Measurements from ENCODE around the gene EPB41L3. TPM values are rescaled to one million over a fixed set of nuclear protein-coding genes. Genes with fewer than 3 reads are reported as not detected.

EPB41L3 gene
- total RNA-seq (100 to 1,000 TPM in 1 of 2 donors, 10 to 100 TPM in 1; 53.0 to 116 TPM), polyA plus RNA-seq (10 to 100 TPM in 1 of 2 donors, 1 to 10 TPM in 1; 6.5 to 34.4 TPM)
- long read RNA-seq, donor 1, partial matches to known transcripts: 8 of 20 reads
- long read RNA-seq, donor 1, other reads (novel, unspliced or antisense): 12 of 20 reads
- long read RNA-seq, donor 2, transcript EPB41L3-204 (20 exons, 3,370 nt): major isoform, 15 of 50 reads
- long read RNA-seq, donor 2, partial matches to known transcripts: 11 of 50 reads
- long read RNA-seq, donor 2, other reads (novel, unspliced or antisense): 24 of 50 reads

DNA sequence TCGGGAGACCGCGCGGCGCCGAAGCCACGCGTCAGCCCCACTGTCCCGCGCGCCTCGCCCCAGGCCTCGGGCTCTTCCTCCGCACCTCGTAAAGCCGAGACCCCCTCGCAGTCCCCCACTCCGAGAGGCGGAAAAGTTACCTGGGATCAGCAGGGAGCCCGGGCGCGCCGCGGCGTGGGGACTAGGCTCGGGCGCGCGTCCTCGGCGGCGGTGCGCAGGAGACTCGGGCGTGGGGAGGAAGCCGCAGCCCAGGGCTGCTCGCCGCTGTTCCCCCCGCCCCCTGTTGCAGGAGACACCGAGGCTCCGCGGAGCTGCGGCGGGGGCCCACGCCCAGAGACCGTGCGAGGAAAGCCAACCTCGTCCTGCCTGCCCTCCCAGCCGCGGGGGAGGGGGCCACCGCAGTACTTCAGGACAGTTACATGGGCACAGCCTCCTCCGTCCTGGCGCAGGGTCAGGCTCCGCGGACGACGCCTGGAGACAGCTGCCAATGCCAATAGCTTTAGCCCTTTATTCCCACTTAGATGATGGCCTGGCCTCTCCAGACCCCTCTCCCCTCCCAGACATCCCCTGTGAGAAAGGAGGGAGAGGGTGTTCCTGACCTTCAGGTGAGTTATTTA is at the start of gene EPB41L3:
Gene EPB41L3, minus strand, starts transcription at position 225 of the 617 bp plus-strand sequence. CDS start 54,814 bp downstream, outside the sequence.
- Histone ChIP-seq H3K4me1 (ENCODE audit: control insufficient read depth in 1 of 2, insufficient read depth in 2 of 2, low read length in 2 of 2) (no peaks in the 10 kb centered on the region), H3K4me3 (ENCODE audit: low read length in 2 of 2) (peak within 1 kb of the TSS; percentile 2 to 52), H3K9me3 (ENCODE audit: control insufficient read depth, low read length) (no peaks in the 10 kb centered on the region), H3K36me3 (ENCODE audit: control insufficient read depth in 1 of 2, insufficient read depth in 2 of 2, low read length in 1 of 2) (no peaks in the 10 kb centered on the region), H3K27ac (ENCODE audit: low read depth in 1 of 2, low read length in 2 of 2) (no peak within 1 kb of the TSS), H3K27me3 (ENCODE audit: control insufficient read depth in 1 of 2, insufficient read depth in 2 of 2, low read length in 1 of 2) (no peaks in the 10 kb centered on the region)
- DNase-seq: peak; percentile 74 to 86
- intact Hi-C loops (cut with DNase I): no loop called here
- ATAC-seq (ENCODE audit: low FRiP score): peak; percentile 78
- WGBS, 2 donors: 0 to 2% methylated on average over 52 to 57 of the region's 57 CpGs

DNA sequence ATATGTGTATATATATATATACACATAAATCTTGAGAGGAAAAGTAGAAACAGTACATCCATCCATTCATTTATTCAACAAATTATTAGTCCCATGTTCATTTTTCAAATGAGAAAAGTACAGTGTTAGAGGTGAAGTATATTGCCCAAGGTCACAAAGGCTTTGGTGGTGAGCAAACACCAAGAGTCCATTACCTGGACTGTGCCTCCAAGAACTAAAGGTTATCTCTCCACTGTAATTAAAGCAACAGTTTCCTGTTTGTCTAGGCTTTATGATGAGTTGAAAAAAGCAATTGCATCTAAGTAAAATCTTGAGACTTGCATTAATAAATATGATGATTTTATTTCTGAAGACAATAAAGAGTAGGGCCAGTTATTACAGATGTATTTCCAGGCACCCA is 44.7 kb upstream of the EPB41L3 start:
- Histone ChIP-seq H3K27ac (ENCODE audit: low read depth in 1 of 2, low read length in 2 of 2) (no peak overlapping the region), H3K4me3 (ENCODE audit: low read length in 2 of 2) (no peak overlapping the region), H3K9me3 (ENCODE audit: control insufficient read depth, low read length) (no peaks in the 10 kb centered on the region), H3K36me3 (ENCODE audit: control insufficient read depth in 1 of 2, insufficient read depth in 2 of 2, low read length in 1 of 2) (no peaks in the 10 kb centered on the region), H3K27me3 (ENCODE audit: control insufficient read depth in 1 of 2, insufficient read depth in 2 of 2, low read length in 1 of 2) (no peaks in the 10 kb centered on the region), H3K4me1 (ENCODE audit: control insufficient read depth in 1 of 2, insufficient read depth in 2 of 2, low read length in 2 of 2) (no peaks in the 10 kb centered on the region)
- ATAC-seq (ENCODE audit: low FRiP score) (no peak), DNase-seq (no peak)
- intact Hi-C loops (cut with DNase I): no loop called here

DNA sequence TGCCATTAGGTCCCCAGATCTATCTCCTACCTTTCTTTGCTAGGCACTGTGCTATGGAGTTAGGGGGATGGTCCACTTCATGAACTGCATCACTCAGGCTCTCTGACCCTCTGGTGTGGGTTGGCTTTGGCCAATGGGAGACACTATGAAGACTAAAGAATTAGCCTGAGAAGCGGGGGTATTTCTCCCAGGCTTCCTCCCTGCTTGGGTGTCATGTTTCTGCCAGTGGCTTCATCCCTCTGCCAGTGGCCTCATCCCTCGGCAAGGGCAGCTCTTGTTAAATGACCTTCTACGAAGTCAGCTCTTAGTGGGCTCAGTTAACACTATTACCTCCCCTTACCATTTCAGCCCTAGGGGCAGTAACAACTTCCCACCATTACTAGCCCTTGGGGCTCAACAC is 41.9 kb upstream of the EPB41L3 start:
- Histone ChIP-seq H3K4me3 (ENCODE audit: low read length in 2 of 2) (no peak overlapping the region), H3K36me3 (ENCODE audit: control insufficient read depth in 1 of 2, insufficient read depth in 2 of 2, low read length in 1 of 2) (no peaks in the 10 kb centered on the region), H3K27ac (ENCODE audit: low read depth in 1 of 2, low read length in 2 of 2) (no peak overlapping the region), H3K27me3 (ENCODE audit: control insufficient read depth in 1 of 2, insufficient read depth in 2 of 2, low read length in 1 of 2) (no peaks in the 10 kb centered on the region), H3K9me3 (ENCODE audit: control insufficient read depth, low read length) (no peaks in the 10 kb centered on the region), H3K4me1 (ENCODE audit: control insufficient read depth in 1 of 2, insufficient read depth in 2 of 2, low read length in 2 of 2) (no peaks in the 10 kb centered on the region)
- no peak for DNase-seq
- WGBS, 2 donors: 56 to 62% methylated on average over 3 of the region's 3 CpGs
- no peak for ATAC-seq (ENCODE audit: low FRiP score)
- intact Hi-C loops (cut with DNase I): no loop called here

DNA sequence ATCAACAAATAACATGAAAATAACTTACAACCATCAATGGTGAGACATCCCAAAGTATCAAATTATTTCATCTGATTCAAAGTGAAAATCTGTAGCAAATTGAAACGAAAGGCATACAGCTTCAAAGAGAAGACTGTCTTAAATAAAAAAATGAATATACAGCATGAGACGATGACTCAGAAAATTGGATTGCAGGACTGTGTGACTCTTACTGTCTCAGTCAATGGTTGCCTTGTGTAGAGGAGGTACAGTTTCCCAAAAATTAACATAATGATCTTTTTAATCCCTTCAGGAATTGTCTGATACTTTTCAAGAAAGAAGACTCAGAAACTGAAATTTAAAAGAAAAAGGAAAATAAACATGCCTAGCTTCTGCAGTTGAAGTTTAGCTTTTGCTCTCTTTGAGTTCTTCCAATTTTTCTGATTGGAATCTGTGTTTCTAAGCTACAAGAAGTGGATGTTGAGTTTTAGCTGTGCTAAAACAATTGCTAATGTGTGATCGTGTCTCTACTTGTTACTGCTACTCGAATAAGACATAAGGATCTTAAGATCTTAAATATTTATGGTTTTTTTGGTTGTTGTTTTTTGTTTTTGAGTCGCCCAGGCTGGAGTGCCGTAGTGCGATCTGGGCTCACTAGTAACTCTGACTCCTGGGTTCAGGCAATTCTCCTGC is 41.1 kb upstream of the EPB41L3 start:
- Histone ChIP-seq H3K27me3 (ENCODE audit: control insufficient read depth in 1 of 2, insufficient read depth in 2 of 2, low read length in 1 of 2) (no peaks in the 10 kb centered on the region), H3K4me3 (ENCODE audit: low read length in 2 of 2) (no peak overlapping the region), H3K9me3 (ENCODE audit: control insufficient read depth, low read length) (no peaks in the 10 kb centered on the region), H3K36me3 (ENCODE audit: control insufficient read depth in 1 of 2, insufficient read depth in 2 of 2, low read length in 1 of 2) (no peaks in the 10 kb centered on the region), H3K27ac (ENCODE audit: low read depth in 1 of 2, low read length in 2 of 2) (no peak overlapping the region), H3K4me1 (ENCODE audit: control insufficient read depth in 1 of 2, insufficient read depth in 2 of 2, low read length in 2 of 2) (no peaks in the 10 kb centered on the region)
- intact Hi-C loops (cut with DNase I): no loop called here
- ATAC-seq (ENCODE audit: low FRiP score) (no peak), DNase-seq (no peak)
- WGBS, 2 donors: 81 to 85% methylated on average over 7 of the region's 7 CpGs

DNA sequence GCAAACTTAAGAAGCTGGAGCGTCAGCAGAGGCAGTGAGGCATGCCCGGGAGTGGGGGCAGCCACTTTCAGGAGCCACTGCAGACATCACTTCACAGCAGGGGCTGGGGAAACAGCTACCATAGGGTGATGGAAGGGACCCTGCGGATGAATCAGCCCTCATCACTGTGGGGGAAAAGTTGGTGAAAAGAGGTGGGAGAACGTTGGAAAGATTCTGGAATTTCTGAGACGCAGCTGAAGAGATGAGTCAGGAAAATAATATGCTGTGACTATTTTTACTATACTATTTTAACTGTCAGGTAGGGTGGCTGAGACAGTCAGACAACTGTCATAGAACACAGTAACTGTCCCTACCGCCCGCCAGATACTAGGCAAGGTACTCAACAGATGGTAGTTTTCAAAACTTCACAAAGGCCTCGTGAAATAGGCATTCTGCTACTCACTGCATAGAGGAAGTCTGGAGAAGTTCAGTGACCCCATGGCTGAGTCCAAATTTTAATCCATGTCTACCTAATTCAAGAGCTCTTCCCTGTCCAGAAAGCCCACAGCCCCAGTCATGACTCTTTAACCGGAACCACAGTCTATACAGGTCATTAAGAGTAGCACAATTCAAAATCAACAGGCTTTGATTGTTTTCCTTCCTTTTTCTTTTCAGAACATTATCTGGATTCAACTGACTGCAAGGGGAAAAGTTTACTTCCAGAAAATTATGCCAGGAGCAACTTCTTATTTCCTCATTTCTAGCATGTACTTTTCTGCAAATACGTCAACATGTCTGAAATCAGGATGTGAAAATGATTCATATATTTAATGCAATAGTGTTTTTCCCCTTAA is 39.3 kb upstream of the EPB41L3 start:
- Histone ChIP-seq H3K36me3 (ENCODE audit: control insufficient read depth in 1 of 2, insufficient read depth in 2 of 2, low read length in 1 of 2) (no peaks in the 10 kb centered on the region), H3K27ac (ENCODE audit: low read depth in 1 of 2, low read length in 2 of 2) (no peak overlapping the region), H3K27me3 (ENCODE audit: control insufficient read depth in 1 of 2, insufficient read depth in 2 of 2, low read length in 1 of 2) (no peaks in the 10 kb centered on the region), H3K4me1 (ENCODE audit: control insufficient read depth in 1 of 2, insufficient read depth in 2 of 2, low read length in 2 of 2) (no peaks in the 10 kb centered on the region), H3K4me3 (ENCODE audit: low read length in 2 of 2) (no peak overlapping the region), H3K9me3 (ENCODE audit: control insufficient read depth, low read length) (no peaks in the 10 kb centered on the region)
- ATAC-seq (ENCODE audit: low FRiP score): peak; percentile 56
- 43 to 55% methylated on average over 10 of the region's 10 CpGs for WGBS, 2 donors
- DNase-seq: no peak
- intact Hi-C loops (cut with DNase I): no loop called here

DNA sequence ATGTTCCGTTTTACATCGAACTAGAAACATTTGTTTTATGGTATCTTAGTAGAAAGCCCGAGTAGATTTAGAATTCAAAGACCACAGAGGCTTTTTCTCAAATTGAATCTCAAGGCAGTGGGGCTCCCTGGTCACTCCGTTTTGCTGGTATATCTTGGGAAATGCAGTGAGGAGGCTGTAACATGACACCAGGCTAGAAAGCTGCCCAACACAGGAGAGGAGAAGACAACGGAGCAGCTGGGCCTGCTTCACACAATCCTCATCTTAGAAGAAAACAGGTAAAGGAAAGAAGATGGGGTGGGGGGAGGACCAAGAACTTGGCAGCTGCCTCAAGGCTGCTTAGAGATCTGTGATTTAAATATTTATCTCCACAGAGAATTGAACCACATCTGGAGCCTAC is 38.3 kb upstream of the EPB41L3 start:
- intact Hi-C loops (cut with DNase I): no loop called here
- ATAC-seq (ENCODE audit: low FRiP score) (no peak), DNase-seq (no peak)
- H3K36me3 ChIP-seq (ENCODE audit: control insufficient read depth in 1 of 2, insufficient read depth in 2 of 2, low read length in 1 of 2): no peaks in the 10 kb centered on the region
- H3K27me3 ChIP-seq (ENCODE audit: control insufficient read depth in 1 of 2, insufficient read depth in 2 of 2, low read length in 1 of 2): no peaks in the 10 kb centered on the region
- no peaks in the 10 kb centered on the region for H3K4me1 ChIP-seq (ENCODE audit: control insufficient read depth in 1 of 2, insufficient read depth in 2 of 2, low read length in 2 of 2)
- H3K9me3 ChIP-seq (ENCODE audit: control insufficient read depth, low read length): no peaks in the 10 kb centered on the region
- H3K4me3 ChIP-seq (ENCODE audit: low read length in 2 of 2): no peak overlapping the region
- no peak overlapping the region for H3K27ac ChIP-seq (ENCODE audit: low read depth in 1 of 2, low read length in 2 of 2)
- 5 to 19% methylated on average over 5 of the region's 5 CpGs for WGBS, 2 donors

DNA sequence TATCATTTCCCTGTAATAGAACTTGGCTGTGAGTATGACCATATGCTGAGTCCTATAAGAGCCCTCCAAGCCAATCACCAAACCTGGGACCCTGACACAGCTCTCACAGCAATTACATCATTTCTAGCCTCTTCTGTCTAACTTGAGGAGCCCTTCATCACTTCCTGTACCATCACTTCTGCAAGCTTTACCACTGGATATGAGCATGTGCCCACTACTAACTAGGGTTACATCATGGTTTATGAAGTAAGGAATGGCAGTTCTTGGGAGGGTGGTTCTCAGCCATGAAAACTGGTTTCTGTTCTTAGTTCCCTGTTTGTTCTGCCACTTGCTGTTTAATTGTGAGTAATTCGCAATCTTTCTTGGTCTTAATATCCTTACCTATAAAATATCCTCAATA is 31.0 kb upstream of the EPB41L3 start:
- 97 to 99% methylated on average over 1 of the region's 1 CpG for WGBS, 2 donors
- no peaks in the 10 kb centered on the region for H3K4me1 ChIP-seq (ENCODE audit: control insufficient read depth in 1 of 2, insufficient read depth in 2 of 2, low read length in 2 of 2)
- H3K4me3 ChIP-seq (ENCODE audit: low read length in 2 of 2): no peak overlapping the region
- H3K36me3 ChIP-seq (ENCODE audit: control insufficient read depth in 1 of 2, insufficient read depth in 2 of 2, low read length in 1 of 2): no peaks in the 10 kb centered on the region
- H3K27ac ChIP-seq (ENCODE audit: low read depth in 1 of 2, low read length in 2 of 2): no peak overlapping the region
- DNase-seq (no peak), ATAC-seq (ENCODE audit: low FRiP score) (no peak)
- intact Hi-C loops (cut with DNase I): no loop called here
- H3K9me3 ChIP-seq (ENCODE audit: control insufficient read depth, low read length): peaks cover 1% of the 10 kb centered on the region
- H3K27me3 ChIP-seq (ENCODE audit: control insufficient read depth in 1 of 2, insufficient read depth in 2 of 2, low read length in 1 of 2): no peaks in the 10 kb centered on the region

DNA sequence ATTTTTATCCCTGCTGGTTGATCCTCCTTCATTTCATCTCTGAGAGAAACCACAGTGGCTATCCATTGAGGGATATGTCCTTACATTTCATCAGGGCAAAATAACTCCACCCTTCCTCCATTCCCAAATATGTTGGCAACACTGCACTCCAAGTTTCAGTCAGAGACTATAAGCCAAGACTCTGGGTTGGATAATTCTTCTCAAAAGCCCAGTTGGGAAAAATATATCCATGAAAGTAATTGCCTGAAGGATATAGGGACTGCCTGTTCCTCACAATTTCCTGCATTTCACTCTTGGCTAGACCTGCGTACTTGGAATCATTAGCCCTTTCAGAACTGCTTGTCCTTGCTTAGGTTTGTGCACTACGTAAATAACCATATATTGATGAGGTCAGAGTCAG is 27.9 kb upstream of the EPB41L3 start:
- H3K9me3 ChIP-seq (ENCODE audit: control insufficient read depth, low read length): peaks cover 1% of the 10 kb centered on the region
- DNase-seq: no peak
- intact Hi-C loops (cut with DNase I): no loop called here
- H3K27ac ChIP-seq (ENCODE audit: low read depth in 1 of 2, low read length in 2 of 2): no peak overlapping the region
- no peak overlapping the region for H3K4me3 ChIP-seq (ENCODE audit: low read length in 2 of 2)
- H3K36me3 ChIP-seq (ENCODE audit: control insufficient read depth in 1 of 2, insufficient read depth in 2 of 2, low read length in 1 of 2): no peaks in the 10 kb centered on the region
- ATAC-seq (ENCODE audit: low FRiP score): peak; percentile 29
- 55 to 57% methylated on average over 2 of the region's 2 CpGs for WGBS, 2 donors
- H3K4me1 ChIP-seq (ENCODE audit: control insufficient read depth in 1 of 2, insufficient read depth in 2 of 2, low read length in 2 of 2): no peaks in the 10 kb centered on the region
- H3K27me3 ChIP-seq (ENCODE audit: control insufficient read depth in 1 of 2, insufficient read depth in 2 of 2, low read length in 1 of 2): no peaks in the 10 kb centered on the region

Data from aorta (tissue), 5 donors.